H9 (cell line): ENCODE data around the gene RNU6-9. TPM values are rescaled to one million over a fixed set of nuclear protein-coding genes. Genes with fewer than 3 reads are reported as not detected.

ENCODE experiments used
- DNase-seq: peaks from one replicate; pipeline ENCODE4 v3.0.0-alpha.2; 2017
- H2AFZ ChIP-seq: one replicate; pipeline ENCODE4 v1.6.1; 2013; ENCODE audit warnings: mild to moderate bottlenecking, low read length, control low read depth, moderate library complexity
- H2AK5ac ChIP-seq: 2 replicates; pipeline ENCODE4 v1.6.1; 2013; ENCODE audit warnings: low read length, control low read depth, mixed read lengths; ENCODE audit not compliant: insufficient read length
- H2BK120ac ChIP-seq: one replicate; pipeline ENCODE4 v1.6.1; 2013; ENCODE audit warnings: low read depth, mild to moderate bottlenecking, low read length, control low read depth, inconsistent platforms; ENCODE audit not compliant: poor library complexity, severe bottlenecking
- H2BK12ac ChIP-seq: 2 replicates; pipeline ENCODE4 v1.6.1; 2013; ENCODE audit warnings: low read length, control low read depth, mixed read lengths, low read depth; ENCODE audit not compliant: insufficient read length
- H2BK15ac ChIP-seq: 2 replicates; pipeline ENCODE4 v1.6.1; 2013; ENCODE audit warnings: low read depth, low read length, control low read depth
- H2BK20ac ChIP-seq: one replicate; pipeline ENCODE4 v1.6.1; 2013; ENCODE audit warnings: low read depth, mild to moderate bottlenecking, low read length, control low read depth, inconsistent platforms; ENCODE audit not compliant: poor library complexity, severe bottlenecking
- H2BK5ac ChIP-seq: 2 replicates; pipeline ENCODE4 v1.6.1; 2013; ENCODE audit warnings: low read length, control low read depth, mixed read lengths; ENCODE audit not compliant: insufficient read length
- H3K14ac ChIP-seq: 2 replicates; pipeline ENCODE4 v1.6.1; 2013; ENCODE audit warnings: low read length, control low read depth; ENCODE audit not compliant: insufficient read depth
- H3K18ac ChIP-seq: 2 replicates; pipeline ENCODE4 v1.6.1; 2013; ENCODE audit warnings: low read depth, mild to moderate bottlenecking, mixed read lengths, low read length, control low read depth; ENCODE audit not compliant: insufficient read length
- H3K23ac ChIP-seq: 2 replicates; pipeline ENCODE4 v1.6.1; 2013; ENCODE audit warnings: low read length, control low read depth, mixed read lengths, low read depth; ENCODE audit not compliant: insufficient read length
- H3K23me2 ChIP-seq: 2 replicates; pipeline ENCODE4 v1.6.1; 2013; ENCODE audit warnings: low read depth, mild to moderate bottlenecking, mixed read lengths, low read length, control low read depth; ENCODE audit not compliant: insufficient read length, poor library complexity, severe bottlenecking
- H3K27ac ChIP-seq: 2 replicates; pipeline ENCODE4 v1.5.1; 2013; ENCODE audit warnings: low read length, control low read depth, mixed read lengths, low read depth; ENCODE audit not compliant: insufficient read length
- H3K27me3 ChIP-seq: 2 replicates; pipeline ENCODE4 v1.6.1; 2013; ENCODE audit warnings: low read length, control low read depth, inconsistent platforms; ENCODE audit not compliant: insufficient read depth
- H3K4ac ChIP-seq: 2 replicates; pipeline ENCODE4 v1.6.1; 2013; ENCODE audit warnings: low read depth, mild to moderate bottlenecking, control low read depth, inconsistent platforms, low read length, moderate library complexity
- H3K4me1 ChIP-seq: 2 replicates; pipeline ENCODE4 v1.6.1; 2013; ENCODE audit warnings: low read length, control low read depth, inconsistent platforms; ENCODE audit not compliant: insufficient read depth
- H3K4me2 ChIP-seq: 2 replicates; pipeline ENCODE4 v1.6.1; 2013; ENCODE audit warnings: low read length, control low read depth, mixed read lengths; ENCODE audit not compliant: insufficient read length, insufficient read depth
- H3K56ac ChIP-seq: 2 replicates; pipeline ENCODE4 v1.6.1; 2013; ENCODE audit warnings: low read depth, mild to moderate bottlenecking, mixed read lengths, low read length, control low read depth; ENCODE audit not compliant: insufficient read length
- H3K79me1 ChIP-seq: 2 replicates; pipeline ENCODE4 v1.6.1; 2013; ENCODE audit warnings: low read depth, mild to moderate bottlenecking, moderate library complexity, low read length, control low read depth, inconsistent platforms; ENCODE audit not compliant: insufficient read depth, poor library complexity, severe bottlenecking
- H3K79me2 ChIP-seq: 2 replicates; pipeline ENCODE4 v1.6.1; 2013; ENCODE audit warnings: low read length, control low read depth, inconsistent platforms; ENCODE audit not compliant: insufficient read depth
- H3K9ac ChIP-seq: 2 replicates; pipeline ENCODE4 v1.6.1; 2013; ENCODE audit warnings: low read length, control low read depth, mixed read lengths; ENCODE audit not compliant: insufficient read length; ENCODE audit errors: extremely low read depth
- H3K9me3 ChIP-seq: one replicate; pipeline ENCODE4 v1.6.1; 2013; ENCODE audit warnings: low read depth, low read length, inconsistent platforms; ENCODE audit not compliant: control insufficient read depth
- H3T11ph ChIP-seq: one replicate; pipeline ENCODE4 v1.6.1; 2013; ENCODE audit warnings: mild to moderate bottlenecking, low read length, control low read depth, inconsistent platforms
- H4K20me1 ChIP-seq: one replicate; pipeline ENCODE4 v1.6.1; 2013; ENCODE audit not compliant: control insufficient read depth, insufficient read length, insufficient read depth
- H4K5ac ChIP-seq: 2 replicates; pipeline ENCODE4 v1.6.1; 2013; ENCODE audit warnings: low read depth, mild to moderate bottlenecking, mixed read lengths, low read length, control low read depth; ENCODE audit not compliant: insufficient read length
- H4K8ac ChIP-seq: replicated peaks from 2 replicates; pipeline ENCODE4 v1.6.1; 2013; ENCODE audit warnings: low read length, control low read depth, mixed read lengths, low read depth; ENCODE audit not compliant: insufficient read length
- H4K91ac ChIP-seq: 2 replicates; pipeline ENCODE4 v1.6.1; 2013; ENCODE audit warnings: low read depth, mild to moderate bottlenecking, moderate library complexity, mixed read lengths, low read length, control low read depth; ENCODE audit not compliant: insufficient read length
- H3K27ac Mint-ChIP-seq, 3 experiments: 2 replicates in 2 of 3; 3 replicates in 1 of 3; pipeline ENCODE4 v1.8.0; 2020 to 2021; ENCODE audit warnings: mixed read lengths in 3 of 3, mild to moderate bottlenecking in 1 of 3, moderate library complexity in 1 of 3
- H3K27me3 Mint-ChIP-seq: 2 replicates; pipeline ENCODE4 v1.8.0; 2021; ENCODE audit warnings: low read depth, mild to moderate bottlenecking, moderate library complexity, mixed read lengths
- H3K36me3 Mint-ChIP-seq, 3 experiments: 2 replicates in 2 of 3; 3 replicates in 1 of 3; pipeline ENCODE4 v1.8.0; 2020 to 2021; ENCODE audit warnings: low read depth in 3 of 3, mixed read lengths in 3 of 3; ENCODE audit not compliant: insufficient read depth in 1 of 3
- H3K4me1 Mint-ChIP-seq, 2 experiments: 2 replicates each; pipeline ENCODE4 v1.8.0; 2020; ENCODE audit warnings: mixed read lengths in 2 of 2
- H3K4me3 Mint-ChIP-seq, 2 experiments: 2 replicates in 1 of 2; 3 replicates in 1 of 2; pipeline ENCODE4 v1.8.0; 2020 to 2021; ENCODE audit warnings: mild to moderate bottlenecking in 2 of 2, mixed read lengths in 2 of 2, moderate library complexity in 1 of 2
- H3K9me3 Mint-ChIP-seq, 2 experiments: 2 replicates in 1 of 2; 3 replicates in 1 of 2; pipeline ENCODE4 v1.8.0; 2020; ENCODE audit warnings: mild to moderate bottlenecking in 2 of 2, mixed read lengths in 2 of 2, moderate library complexity in 1 of 2
- CTCF ChIP-seq: fragments of 200-600 bp; sonication (generic); conservative IDR thresholded peaks from 3 replicates; pipeline ENCODE4 v1.8.0; 2021; ENCODE audit warnings: antibody characterized with exemption, mild to moderate bottlenecking
- WGBS: extraction: QIAGEN DNeasy Blood & Tissue Kit; methylation state at CpG from one replicate; pipeline ENCODE4 v1.1.7; 2013; ENCODE audit warnings: missing lambda C conversion rate, low lambda C conversion rate, mixed read lengths; ENCODE audit not compliant: insufficient read length; ENCODE audit errors: extremely low coverage; 5-methylcytosine and 5-hydroxymethylcytosine counted together
- total RNA-seq: library from RNA; stranded (reverse); gene quantifications from 2 replicates; pipeline ENCODE4 v1.2.1, GENCODE V29; 2021

RNU6-9 gene
- total RNA-seq, 1 experiment from 2014 or later, result not detected

- Histone ChIP-seq H3K14ac (no peak overlapping the region), H3K79me1 (peaks cover 13% of the 10 kb centered on the region), H3K27ac (no peak overlapping the region), H2BK5ac (no peak overlapping the region), H3K9me3 (no peaks in the 10 kb centered on the region), H2BK15ac (no peak overlapping the region), H3K4me1 (no peaks in the 10 kb centered on the region; the same call in 1 of the 2 replicates), H2BK20ac (no peak overlapping the region), H3K4ac (no peak overlapping the region), H3K4me2 (no peak overlapping the region), H3K9ac (no peak overlapping the region), H3K18ac (no peak overlapping the region), H2BK12ac (no peak overlapping the region), H2AK5ac (no peak overlapping the region), H4K5ac (no peak overlapping the region), H4K8ac (no peak overlapping the region), H3K27me3 (no peaks in the 10 kb centered on the region), H4K20me1 (no peaks in the 10 kb centered on the region), H3K23me2 (no peaks in the 10 kb centered on the region), H3K79me2 (peaks cover 6% of the 10 kb centered on the region; the same call in 1 of the 2 replicates), H3T11ph (no peak overlapping the region), H3K23ac (no peak overlapping the region), H3K56ac (no peak overlapping the region), H2AFZ (no peak overlapping the region), H2BK120ac (no peak overlapping the region), H4K91ac (no peak overlapping the region)
- no peak overlapping the region for H3K27ac Mint-ChIP-seq
- no peak for DNase-seq
- peaks cover 0 to 29% of the 10 kb centered on the region in 2 experiments; a peak in 2 of 4 replicates for H3K4me1 Mint-ChIP-seq
- no CpG with 5 or more reads among the region's 14 CpGs for WGBS
- no peaks in the 10 kb centered on the region; the same call in 1 of the 2 replicates for H3K27me3 Mint-ChIP-seq
- TF ChIP-seq CTCF, result no peak
- no peaks in the 10 kb centered on the region for H3K9me3 Mint-ChIP-seq
- no peak overlapping the region for H3K4me3 Mint-ChIP-seq
- H3K36me3 Mint-ChIP-seq, result peaks cover 2 to 19% (median 15%) of the 10 kb centered on the region in 3 experiments; a peak in 4 of 7 replicates
Measured at GRCh38 chr19:902446-903226, 9.4 kb downstream of the RNU6-9 start.
